Ishikawa (cell line): ENCODE measurements around the gene KYNU.

Source experiments
- CEBPB ChIP-seq: IDR thresholded peaks from 2 replicates; pipeline ENCODE4 v1.6.1; 2012
- CREB1 ChIP-seq: IDR thresholded peaks from 2 replicates; pipeline ENCODE4 v1.6.1; 2012; ENCODE audit warnings: low read depth
- EGR1 ChIP-seq: IDR thresholded peaks from 2 replicates; pipeline ENCODE4 v1.6.1; 2012
- EP300 ChIP-seq: IDR thresholded peaks from 2 replicates; pipeline ENCODE4 v1.6.1; 2012; ENCODE audit warnings: borderline replicate concordance
- FOXM1 ChIP-seq: IDR thresholded peaks from 2 replicates; pipeline ENCODE4 v1.6.1; 2012; ENCODE audit warnings: low read depth, borderline replicate concordance
- MAX ChIP-seq: IDR thresholded peaks from 2 replicates; pipeline ENCODE4 v1.6.1; 2012
- NFIC ChIP-seq: IDR thresholded peaks from 2 replicates; pipeline ENCODE4 v1.6.1; 2012
- RAD21 ChIP-seq: IDR thresholded peaks from 2 replicates; pipeline ENCODE4 v1.6.1; 2012; ENCODE audit warnings: low read depth
- REST ChIP-seq: IDR thresholded peaks from 2 replicates; pipeline ENCODE4 v1.6.1; 2012; ENCODE audit warnings: low read depth, mild to moderate bottlenecking
- TAF1 ChIP-seq: IDR thresholded peaks from 2 replicates; pipeline ENCODE4 v1.6.1; 2012; ENCODE audit warnings: low read depth, mild to moderate bottlenecking
- TCF12 ChIP-seq: IDR thresholded peaks from 2 replicates; pipeline ENCODE4 v1.6.1; 2012; ENCODE audit warnings: low read depth
- TEAD4 ChIP-seq: IDR thresholded peaks from 2 replicates; pipeline ENCODE4 v1.6.1; 2012
- USF1 ChIP-seq: IDR thresholded peaks from 2 replicates; pipeline ENCODE4 v1.6.1; 2012
- YY1 ChIP-seq: IDR thresholded peaks from 2 replicates; pipeline ENCODE4 v1.6.1; 2012; ENCODE audit warnings: low read depth
- ZBTB7A ChIP-seq: IDR thresholded peaks from 2 replicates; pipeline ENCODE4 v1.6.1; 2012; ENCODE audit warnings: low read depth

The KYNU gene

GRCh38 chr2:142981069-142981378, 103.6 kb downstream of the KYNU start:
- TF ChIP-seq CEBPB (no peak), TCF12 (no peak), TAF1 (no peak), YY1 (no peak)

- TF ChIP-seq USF1 (no peak), CREB1 (no peak), TEAD4 (no peak), REST (no peak), EP300 (no peak), TAF1 (no peak), ZBTB7A (no peak), CEBPB (no peak), FOXM1 (no peak), MAX (no peak), NFIC (no peak), EGR1 (no peak), TCF12 (no peak), RAD21 (no peak)
Measured at GRCh38 chr2:142981756-142982155, 104.3 kb downstream of the KYNU start.

- TF ChIP-seq REST (no peak), USF1 (no peak), NFIC (no peak), EP300 (no peak), CREB1 (no peak)
Measured at GRCh38 chr2:142983174-142983573, 105.7 kb downstream of the KYNU start.

- TF ChIP-seq YY1: no peak
- TF ChIP-seq CREB1: no peak
- no peak for TF ChIP-seq FOXM1
- TF ChIP-seq TEAD4: no peak
- no peak for TF ChIP-seq MAX
- TF ChIP-seq ZBTB7A: no peak
- no peak for TF ChIP-seq CEBPB
- no peak for TF ChIP-seq TAF1
- no peak for TF ChIP-seq EGR1
- no peak for TF ChIP-seq USF1
- TF ChIP-seq TCF12: no peak
- no peak for TF ChIP-seq REST
Measured at GRCh38 chr2:142984657-142985056, 107.2 kb downstream of the KYNU start.

GRCh38 chr2:142987044-142987443, 109.6 kb downstream of the KYNU start:
- no peak for TF ChIP-seq EGR1
- TF ChIP-seq ZBTB7A: no peak
- no peak for TF ChIP-seq NFIC
- TF ChIP-seq MAX: no peak
- no peak for TF ChIP-seq CREB1
- TF ChIP-seq CEBPB: no peak
- no peak for TF ChIP-seq EP300
- no peak for TF ChIP-seq USF1
- no peak for TF ChIP-seq TAF1
- no peak for TF ChIP-seq REST
- no peak for TF ChIP-seq RAD21
- no peak for TF ChIP-seq TCF12
- no peak for TF ChIP-seq FOXM1
- no peak for TF ChIP-seq TEAD4
- TF ChIP-seq YY1: no peak
